ENCODE results near the gene CRB1. TPM values are rescaled to one million over a fixed set of nuclear protein-coding genes. Genes with fewer than 3 reads are reported as not detected.

Gene CRB1
- total and polyA plus RNA-seq, 3 experiments from 2014 or later = 0.05 to 0.26 TPM; not detected in 1

- POLR2A ChIA-PET = no interaction called here
Measured at GRCh38 chr1:197314682-197315081, 46.6 kb downstream of the CRB1 start.

GRCh38 chr1:197319631-197320030, 51.6 kb downstream of the CRB1 start:
- Histone ChIP-seq H3K27me3 (ENCODE audit: insufficient read depth, low read length, poor library complexity, severe bottlenecking) (no peaks in the 10 kb centered on the region), H3K36me3 (ENCODE audit: insufficient read depth, low read length) (no peaks in the 10 kb centered on the region), H3K4me1 (ENCODE audit: insufficient read depth, low read length) (no peaks in the 10 kb centered on the region), H3K4me3 (ENCODE audit: low read length) (no peak overlapping the region), H3K27ac (ENCODE audit: low read depth, low read length) (no peak overlapping the region), H3K9me3 (ENCODE audit: low read length) (no peaks in the 10 kb centered on the region)
- H3K27me3 Mint-ChIP-seq = peaks cover 2 to 8% of the 10 kb centered on the region in 2 donors
- peak overlapping the region in 1 of 8 donors; percentile 8 for H3K27ac Mint-ChIP-seq
- CTCF ChIA-PET = no interaction called here
- H3K4me1 Mint-ChIP-seq = peaks cover 0 to 4% (median 0%) of the 10 kb centered on the region in 3 donors
- H3K4me3 Mint-ChIP-seq = no peak overlapping the region
- no peaks in the 10 kb centered on the region for H3K9me3 Mint-ChIP-seq
- no peaks in the 10 kb centered on the region for H3K36me3 Mint-ChIP-seq
- POLR2A ChIA-PET = no interaction called here
- DNase-seq = peak in 1 of 5 donors; percentile 1

More at GRCh38 chr1:197314682-197315081, 46.6 kb downstream of the CRB1 start:
- H3K36me3 Mint-ChIP-seq = no peaks in the 10 kb centered on the region
- no peaks in the 10 kb centered on the region for H3K9me3 ChIP-seq (ENCODE audit: low read length)
- H3K9me3 Mint-ChIP-seq = no peaks in the 10 kb centered on the region
- H3K36me3 ChIP-seq (ENCODE audit: insufficient read depth, low read length) = no peaks in the 10 kb centered on the region
- no peak overlapping the region for H3K27ac ChIP-seq (ENCODE audit: low read depth, low read length)
- no peaks in the 10 kb centered on the region for H3K27me3 ChIP-seq (ENCODE audit: insufficient read depth, low read length, poor library complexity, severe bottlenecking)
- H3K27me3 Mint-ChIP-seq = peaks cover 2 to 19% of the 10 kb centered on the region in 2 donors
- no peaks in the 10 kb centered on the region for H3K4me1 Mint-ChIP-seq
- CTCF ChIA-PET = no interaction called here
- no peak overlapping the region for H3K4me3 Mint-ChIP-seq
- no peaks in the 10 kb centered on the region for H3K4me1 ChIP-seq (ENCODE audit: insufficient read depth, low read length)
- DNase-seq = no peak
- H3K4me3 ChIP-seq (ENCODE audit: low read length) = no peak overlapping the region
- no peak overlapping the region for H3K27ac Mint-ChIP-seq

- ChIA-PET CTCF (no interaction called here), POLR2A (no interaction called here)
Measured at GRCh38 chr1:197320991-197321531, 53.0 kb downstream of the CRB1 start.

GRCh38 chr1:197321811-197322210, 53.8 kb downstream of the CRB1 start:
- H3K4me3 Mint-ChIP-seq = no peak overlapping the region
- POLR2A ChIA-PET = no interaction called here
- Histone ChIP-seq H3K27ac (ENCODE audit: low read depth, low read length) (no peak overlapping the region), H3K27me3 (ENCODE audit: insufficient read depth, low read length, poor library complexity, severe bottlenecking) (no peaks in the 10 kb centered on the region), H3K9me3 (ENCODE audit: low read length) (no peaks in the 10 kb centered on the region), H3K4me3 (ENCODE audit: low read length) (no peak overlapping the region), H3K4me1 (ENCODE audit: insufficient read depth, low read length) (no peaks in the 10 kb centered on the region), H3K36me3 (ENCODE audit: insufficient read depth, low read length) (no peaks in the 10 kb centered on the region)
- CTCF ChIA-PET = no interaction called here
- H3K36me3 Mint-ChIP-seq = no peaks in the 10 kb centered on the region
- H3K9me3 Mint-ChIP-seq = no peaks in the 10 kb centered on the region
- H3K27me3 Mint-ChIP-seq = peaks cover 2% of the 10 kb centered on the region in 2 donors
- no peak for DNase-seq
- H3K4me1 Mint-ChIP-seq = peaks cover 0 to 4% (median 0%) of the 10 kb centered on the region in 3 donors
- H3K27ac Mint-ChIP-seq = no peak overlapping the region

More at GRCh38 chr1:197320991-197321531, 53.0 kb downstream of the CRB1 start:
- no peak overlapping the region for H3K27ac ChIP-seq (ENCODE audit: low read depth, low read length)
- no peaks in the 10 kb centered on the region for H3K9me3 ChIP-seq (ENCODE audit: low read length)
- H3K36me3 ChIP-seq (ENCODE audit: insufficient read depth, low read length) = no peaks in the 10 kb centered on the region
- no peaks in the 10 kb centered on the region for H3K36me3 Mint-ChIP-seq
- peaks cover 2% of the 10 kb centered on the region in 2 donors for H3K27me3 Mint-ChIP-seq
- peaks cover 0 to 4% (median 0%) of the 10 kb centered on the region in 3 donors for H3K4me1 Mint-ChIP-seq
- H3K27me3 ChIP-seq (ENCODE audit: insufficient read depth, low read length, poor library complexity, severe bottlenecking) = no peaks in the 10 kb centered on the region
- no peak overlapping the region for H3K4me3 Mint-ChIP-seq
- H3K9me3 Mint-ChIP-seq = no peaks in the 10 kb centered on the region
- no peak overlapping the region for H3K4me3 ChIP-seq (ENCODE audit: low read length)
- H3K4me1 ChIP-seq (ENCODE audit: insufficient read depth, low read length) = no peaks in the 10 kb centered on the region
- no peak for DNase-seq
- no peak overlapping the region for H3K27ac Mint-ChIP-seq

- H3K4me1 Mint-ChIP-seq = no peaks in the 10 kb centered on the region
- Histone ChIP-seq H3K27me3 (ENCODE audit: insufficient read depth, low read length, poor library complexity, severe bottlenecking) (no peaks in the 10 kb centered on the region), H3K9me3 (ENCODE audit: low read length) (no peaks in the 10 kb centered on the region), H3K27ac (ENCODE audit: low read depth, low read length) (no peak overlapping the region), H3K36me3 (ENCODE audit: insufficient read depth, low read length) (no peaks in the 10 kb centered on the region), H3K4me1 (ENCODE audit: insufficient read depth, low read length) (no peaks in the 10 kb centered on the region), H3K4me3 (ENCODE audit: low read length) (no peak overlapping the region)
- ChIA-PET POLR2A (no interaction called here), CTCF (interaction anchor here (0.5 to 1.0 kb wide), 2 partner anchors 148 to 583 kb away, joined by 3 read pairs; no protein-coding TSS in a partner anchor)
- DNase-seq = peak in 1 of 5 donors; percentile 12
- no peaks in the 10 kb centered on the region for H3K36me3 Mint-ChIP-seq
- H3K27ac Mint-ChIP-seq = no peak overlapping the region
- no peak overlapping the region for H3K4me3 Mint-ChIP-seq
- H3K9me3 Mint-ChIP-seq = no peaks in the 10 kb centered on the region
- peaks cover 0 to 7% of the 10 kb centered on the region in 2 donors for H3K27me3 Mint-ChIP-seq
Measured at GRCh38 chr1:197327776-197328364, 59.8 kb downstream of the CRB1 start.

- ChIA-PET POLR2A (no interaction called here), CTCF (no interaction called here)
- no peak for DNase-seq
- no peaks in the 10 kb centered on the region for H3K36me3 Mint-ChIP-seq
- no peaks in the 10 kb centered on the region for H3K9me3 Mint-ChIP-seq
- Histone ChIP-seq H3K27ac (ENCODE audit: low read depth, low read length) (no peak overlapping the region), H3K4me3 (ENCODE audit: low read length) (no peak overlapping the region), H3K4me1 (ENCODE audit: insufficient read depth, low read length) (no peaks in the 10 kb centered on the region), H3K27me3 (ENCODE audit: insufficient read depth, low read length, poor library complexity, severe bottlenecking) (no peaks in the 10 kb centered on the region), H3K36me3 (ENCODE audit: insufficient read depth, low read length) (no peaks in the 10 kb centered on the region), H3K9me3 (ENCODE audit: low read length) (no peaks in the 10 kb centered on the region)
- H3K27ac Mint-ChIP-seq = no peak overlapping the region
- no peak overlapping the region for H3K4me3 Mint-ChIP-seq
- no peaks in the 10 kb centered on the region for H3K4me1 Mint-ChIP-seq
- H3K27me3 Mint-ChIP-seq = peaks cover 0 to 7% of the 10 kb centered on the region in 2 donors
Measured at GRCh38 chr1:197330213-197330612, 62.2 kb downstream of the CRB1 start.

GRCh38 chr1:197331565-197331964, 63.5 kb downstream of the CRB1 start:
- DNase-seq = no peak
- Mint-ChIP-seq H3K27me3 (peaks cover 0 to 4% of the 10 kb centered on the region in 2 donors), H3K36me3 (no peaks in the 10 kb centered on the region), H3K4me3 (no peak overlapping the region), H3K9me3 (no peaks in the 10 kb centered on the region), H3K4me1 (no peaks in the 10 kb centered on the region), H3K27ac (no peak overlapping the region)
- Histone ChIP-seq H3K36me3 (ENCODE audit: insufficient read depth, low read length) (no peaks in the 10 kb centered on the region), H3K27ac (ENCODE audit: low read depth, low read length) (no peak overlapping the region), H3K4me3 (ENCODE audit: low read length) (no peak overlapping the region), H3K27me3 (ENCODE audit: insufficient read depth, low read length, poor library complexity, severe bottlenecking) (no peaks in the 10 kb centered on the region), H3K9me3 (ENCODE audit: low read length) (no peaks in the 10 kb centered on the region), H3K4me1 (ENCODE audit: insufficient read depth, low read length) (no peaks in the 10 kb centered on the region)
- POLR2A ChIA-PET = no interaction called here
- CTCF ChIA-PET = no interaction called here

- no peaks in the 10 kb centered on the region for H3K9me3 Mint-ChIP-seq
- no peaks in the 10 kb centered on the region for H3K4me1 Mint-ChIP-seq
- Histone ChIP-seq H3K4me3 (ENCODE audit: low read length) (no peak overlapping the region), H3K9me3 (ENCODE audit: low read length) (no peaks in the 10 kb centered on the region), H3K27me3 (ENCODE audit: insufficient read depth, low read length, poor library complexity, severe bottlenecking) (no peaks in the 10 kb centered on the region), H3K4me1 (ENCODE audit: insufficient read depth, low read length) (no peaks in the 10 kb centered on the region), H3K27ac (ENCODE audit: low read depth, low read length) (no peak overlapping the region), H3K36me3 (ENCODE audit: insufficient read depth, low read length) (no peaks in the 10 kb centered on the region)
- H3K4me3 Mint-ChIP-seq = no peak overlapping the region
- DNase-seq = no peak
- peaks cover 0 to 4% of the 10 kb centered on the region in 2 donors for H3K27me3 Mint-ChIP-seq
- H3K27ac Mint-ChIP-seq = no peak overlapping the region
- POLR2A ChIA-PET = no interaction called here
- no peaks in the 10 kb centered on the region for H3K36me3 Mint-ChIP-seq
- CTCF ChIA-PET = interaction anchor here (1.2 to 2.0 kb wide), 3 partner anchors 9 to 153 kb away, joined by 3 to 6 read pairs (median 4); no protein-coding TSS in a partner anchor
Measured at GRCh38 chr1:197333041-197333440, 65.0 kb downstream of the CRB1 start.

Measured in CD8-positive, alpha-beta memory T cell (primary cell).